H9 (cell line): ENCODE results near the gene SIPA1. TPM values are rescaled to one million over a fixed set of nuclear protein-coding genes. Genes with fewer than 3 reads are reported as not detected.
A peak's percentile ranks its signal among the peaks of the same experiment; 100 is the strongest.

Source experiments
- DNase-seq: peaks from one replicate; pipeline ENCODE4 v3.0.0-alpha.2; 2017
- H2AFZ ChIP-seq: one replicate; pipeline ENCODE4 v1.6.1; 2013; ENCODE audit warnings: mild to moderate bottlenecking, low read length, control low read depth, moderate library complexity
- H2AK5ac ChIP-seq: 2 replicates; pipeline ENCODE4 v1.6.1; 2013; ENCODE audit warnings: low read length, control low read depth, mixed read lengths; ENCODE audit not compliant: insufficient read length
- H2BK120ac ChIP-seq: one replicate; pipeline ENCODE4 v1.6.1; 2013; ENCODE audit warnings: low read depth, mild to moderate bottlenecking, low read length, control low read depth, inconsistent platforms; ENCODE audit not compliant: poor library complexity, severe bottlenecking
- H2BK12ac ChIP-seq: 2 replicates; pipeline ENCODE4 v1.6.1; 2013; ENCODE audit warnings: low read length, control low read depth, mixed read lengths, low read depth; ENCODE audit not compliant: insufficient read length
- H2BK15ac ChIP-seq: 2 replicates; pipeline ENCODE4 v1.6.1; 2013; ENCODE audit warnings: low read depth, low read length, control low read depth
- H2BK20ac ChIP-seq: one replicate; pipeline ENCODE4 v1.6.1; 2013; ENCODE audit warnings: low read depth, mild to moderate bottlenecking, low read length, control low read depth, inconsistent platforms; ENCODE audit not compliant: poor library complexity, severe bottlenecking
- H2BK5ac ChIP-seq: 2 replicates; pipeline ENCODE4 v1.6.1; 2013; ENCODE audit warnings: low read length, control low read depth, mixed read lengths; ENCODE audit not compliant: insufficient read length
- H3K14ac ChIP-seq: 2 replicates; pipeline ENCODE4 v1.6.1; 2013; ENCODE audit warnings: low read length, control low read depth; ENCODE audit not compliant: insufficient read depth
- H3K18ac ChIP-seq: 2 replicates; pipeline ENCODE4 v1.6.1; 2013; ENCODE audit warnings: low read depth, mild to moderate bottlenecking, mixed read lengths, low read length, control low read depth; ENCODE audit not compliant: insufficient read length
- H3K23ac ChIP-seq: 2 replicates; pipeline ENCODE4 v1.6.1; 2013; ENCODE audit warnings: low read length, control low read depth, mixed read lengths, low read depth; ENCODE audit not compliant: insufficient read length
- H3K23me2 ChIP-seq: 2 replicates; pipeline ENCODE4 v1.6.1; 2013; ENCODE audit warnings: low read depth, mild to moderate bottlenecking, mixed read lengths, low read length, control low read depth; ENCODE audit not compliant: insufficient read length, poor library complexity, severe bottlenecking
- H3K27ac ChIP-seq: 2 replicates; pipeline ENCODE4 v1.5.1; 2013; ENCODE audit warnings: low read length, control low read depth, mixed read lengths, low read depth; ENCODE audit not compliant: insufficient read length
- H3K27me3 ChIP-seq: 2 replicates; pipeline ENCODE4 v1.6.1; 2013; ENCODE audit warnings: low read length, control low read depth, inconsistent platforms; ENCODE audit not compliant: insufficient read depth
- H3K4ac ChIP-seq: 2 replicates; pipeline ENCODE4 v1.6.1; 2013; ENCODE audit warnings: low read depth, mild to moderate bottlenecking, control low read depth, inconsistent platforms, low read length, moderate library complexity
- H3K4me1 ChIP-seq: 2 replicates; pipeline ENCODE4 v1.6.1; 2013; ENCODE audit warnings: low read length, control low read depth, inconsistent platforms; ENCODE audit not compliant: insufficient read depth
- H3K4me2 ChIP-seq: 2 replicates; pipeline ENCODE4 v1.6.1; 2013; ENCODE audit warnings: low read length, control low read depth, mixed read lengths; ENCODE audit not compliant: insufficient read length, insufficient read depth
- H3K56ac ChIP-seq: 2 replicates; pipeline ENCODE4 v1.6.1; 2013; ENCODE audit warnings: low read depth, mild to moderate bottlenecking, mixed read lengths, low read length, control low read depth; ENCODE audit not compliant: insufficient read length
- H3K79me1 ChIP-seq: 2 replicates; pipeline ENCODE4 v1.6.1; 2013; ENCODE audit warnings: low read depth, mild to moderate bottlenecking, moderate library complexity, low read length, control low read depth, inconsistent platforms; ENCODE audit not compliant: insufficient read depth, poor library complexity, severe bottlenecking
- H3K79me2 ChIP-seq: 2 replicates; pipeline ENCODE4 v1.6.1; 2013; ENCODE audit warnings: low read length, control low read depth, inconsistent platforms; ENCODE audit not compliant: insufficient read depth
- H3K9ac ChIP-seq: 2 replicates; pipeline ENCODE4 v1.6.1; 2013; ENCODE audit warnings: low read length, control low read depth, mixed read lengths; ENCODE audit not compliant: insufficient read length; ENCODE audit errors: extremely low read depth
- H3K9me3 ChIP-seq: one replicate; pipeline ENCODE4 v1.6.1; 2013; ENCODE audit warnings: low read depth, low read length, inconsistent platforms; ENCODE audit not compliant: control insufficient read depth
- H3T11ph ChIP-seq: one replicate; pipeline ENCODE4 v1.6.1; 2013; ENCODE audit warnings: mild to moderate bottlenecking, low read length, control low read depth, inconsistent platforms
- H4K20me1 ChIP-seq: one replicate; pipeline ENCODE4 v1.6.1; 2013; ENCODE audit not compliant: control insufficient read depth, insufficient read length, insufficient read depth
- H4K5ac ChIP-seq: 2 replicates; pipeline ENCODE4 v1.6.1; 2013; ENCODE audit warnings: low read depth, mild to moderate bottlenecking, mixed read lengths, low read length, control low read depth; ENCODE audit not compliant: insufficient read length
- H4K8ac ChIP-seq: replicated peaks from 2 replicates; pipeline ENCODE4 v1.6.1; 2013; ENCODE audit warnings: low read length, control low read depth, mixed read lengths, low read depth; ENCODE audit not compliant: insufficient read length
- H4K91ac ChIP-seq: 2 replicates; pipeline ENCODE4 v1.6.1; 2013; ENCODE audit warnings: low read depth, mild to moderate bottlenecking, moderate library complexity, mixed read lengths, low read length, control low read depth; ENCODE audit not compliant: insufficient read length
- H3K27ac Mint-ChIP-seq, 3 experiments: 2 replicates in 2 of 3; 3 replicates in 1 of 3; pipeline ENCODE4 v1.8.0; 2020 to 2021; ENCODE audit warnings: mixed read lengths in 3 of 3, mild to moderate bottlenecking in 1 of 3, moderate library complexity in 1 of 3
- H3K27me3 Mint-ChIP-seq: 2 replicates; pipeline ENCODE4 v1.8.0; 2021; ENCODE audit warnings: low read depth, mild to moderate bottlenecking, moderate library complexity, mixed read lengths
- H3K36me3 Mint-ChIP-seq, 3 experiments: 2 replicates in 2 of 3; 3 replicates in 1 of 3; pipeline ENCODE4 v1.8.0; 2020 to 2021; ENCODE audit warnings: low read depth in 3 of 3, mixed read lengths in 3 of 3; ENCODE audit not compliant: insufficient read depth in 1 of 3
- H3K4me1 Mint-ChIP-seq, 2 experiments: 2 replicates each; pipeline ENCODE4 v1.8.0; 2020; ENCODE audit warnings: mixed read lengths in 2 of 2
- H3K4me3 Mint-ChIP-seq, 2 experiments: 2 replicates in 1 of 2; 3 replicates in 1 of 2; pipeline ENCODE4 v1.8.0; 2020 to 2021; ENCODE audit warnings: mild to moderate bottlenecking in 2 of 2, mixed read lengths in 2 of 2, moderate library complexity in 1 of 2
- H3K9me3 Mint-ChIP-seq, 2 experiments: 2 replicates in 1 of 2; 3 replicates in 1 of 2; pipeline ENCODE4 v1.8.0; 2020; ENCODE audit warnings: mild to moderate bottlenecking in 2 of 2, mixed read lengths in 2 of 2, moderate library complexity in 1 of 2
- WGBS: extraction: QIAGEN DNeasy Blood & Tissue Kit; methylation state at CpG from one replicate; pipeline ENCODE4 v1.1.7; 2013; ENCODE audit warnings: missing lambda C conversion rate, low lambda C conversion rate, mixed read lengths; ENCODE audit not compliant: insufficient read length; ENCODE audit errors: extremely low coverage; 5-methylcytosine and 5-hydroxymethylcytosine counted together
- total RNA-seq: library from RNA; stranded (reverse); gene quantifications from 2 replicates; pipeline ENCODE4 v1.2.1, GENCODE V29; 2021
- TF ChIP-seq, protein P1 (sequence below): fragments of 200-600 bp; sonication (generic); conservative IDR thresholded peaks from 3 replicates; pipeline ENCODE4 v1.8.0; 2021; ENCODE audit warnings: antibody characterized with exemption, mild to moderate bottlenecking

SIPA1 gene
- total RNA-seq, 1 experiment from 2014 or later = 32.0 TPM

- Histone ChIP-seq H2AFZ (no peak overlapping the region), H3K9me3 (no peaks in the 10 kb centered on the region), H3K18ac (no peak overlapping the region), H3T11ph (no peak overlapping the region), H4K5ac (no peak overlapping the region), H3K14ac (no peak overlapping the region), H2BK20ac (no peak overlapping the region), H3K4ac (no peak overlapping the region), H3K23me2 (peaks cover 5% of the 10 kb centered on the region), H4K8ac (no peak overlapping the region), H2BK15ac (no peak overlapping the region), H3K9ac (no peak overlapping the region), H3K27ac (no peak overlapping the region), H4K91ac (no peak overlapping the region), H3K56ac (no peak overlapping the region), H4K20me1 (no peaks in the 10 kb centered on the region), H3K23ac (no peak overlapping the region), H2BK5ac (no peak overlapping the region), H3K27me3 (no peaks in the 10 kb centered on the region), H3K4me1 (no peaks in the 10 kb centered on the region; the same call in 1 of the 2 replicates), H2AK5ac (no peak overlapping the region), H2BK12ac (no peak overlapping the region), H3K79me1 (no peaks in the 10 kb centered on the region), H3K4me2 (no peak overlapping the region), H2BK120ac (no peak overlapping the region), H3K79me2 (no peaks in the 10 kb centered on the region)
- Mint-ChIP-seq H3K4me1 (peaks cover 17 to 18% of the 10 kb centered on the region in 2 experiments), H3K36me3 (peaks cover 16 to 28% (median 25%) of the 10 kb centered on the region in 3 experiments; a peak in 6 of 7 replicates), H3K4me3 (peak overlapping the region in 1 of 2 experiments; percentile 86; a peak in 1 of 5 replicates), H3K27me3 (no peaks in the 10 kb centered on the region), H3K9me3 (no peaks in the 10 kb centered on the region), H3K27ac (peak overlapping the region in 2 of 3 experiments; percentile 67 to 93; a peak in 2 of 7 replicates)
- WGBS = no CpG with 5 or more reads among the region's 28 CpGs
- DNase-seq = no peak
- TF ChIP-seq, protein P1, sequence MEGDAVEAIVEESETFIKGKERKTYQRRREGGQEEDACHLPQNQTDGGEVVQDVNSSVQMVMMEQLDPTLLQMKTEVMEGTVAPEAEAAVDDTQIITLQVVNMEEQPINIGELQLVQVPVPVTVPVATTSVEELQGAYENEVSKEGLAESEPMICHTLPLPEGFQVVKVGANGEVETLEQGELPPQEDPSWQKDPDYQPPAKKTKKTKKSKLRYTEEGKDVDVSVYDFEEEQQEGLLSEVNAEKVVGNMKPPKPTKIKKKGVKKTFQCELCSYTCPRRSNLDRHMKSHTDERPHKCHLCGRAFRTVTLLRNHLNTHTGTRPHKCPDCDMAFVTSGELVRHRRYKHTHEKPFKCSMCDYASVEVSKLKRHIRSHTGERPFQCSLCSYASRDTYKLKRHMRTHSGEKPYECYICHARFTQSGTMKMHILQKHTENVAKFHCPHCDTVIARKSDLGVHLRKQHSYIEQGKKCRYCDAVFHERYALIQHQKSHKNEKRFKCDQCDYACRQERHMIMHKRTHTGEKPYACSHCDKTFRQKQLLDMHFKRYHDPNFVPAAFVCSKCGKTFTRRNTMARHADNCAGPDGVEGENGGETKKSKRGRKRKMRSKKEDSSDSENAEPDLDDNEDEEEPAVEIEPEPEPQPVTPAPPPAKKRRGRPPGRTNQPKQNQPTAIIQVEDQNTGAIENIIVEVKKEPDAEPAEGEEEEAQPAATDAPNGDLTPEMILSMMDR = no peak
Measured at GRCh38 chr11:65636108-65637031, 1.5 kb upstream of the SIPA1 start.
